Gastrocnemius medialis (tissue), 4 donors: ENCODE results near the gene RAD21L1. TPM values are rescaled to one million over a fixed set of nuclear protein-coding genes. Genes with fewer than 3 reads are reported as not detected.
"Not testable (repeated sequence)": the region's sequence is repeated elsewhere in the genome, so short reads cannot be mapped to it uniquely, and the experiment has no call there.

Experiments
- ATAC-seq, 2 donors: fragments of 150-250 bp; one replicate each; pipeline ENCODE4 v1.9.1; 2016
- DNase-seq, 2 donors: peaks; one replicate each; pipeline ENCODE4 v3.0.0-alpha.2; 2019
- H3K27ac ChIP-seq, 4 donors: fragments of 200-600 bp; sonication (generic); 1 replicate in 1 of 4; 2 replicates in 3 of 4; pipeline ENCODE4 v1.5.1; 2016 to 2018; ENCODE audit warnings: mild to moderate bottlenecking in 2 of 4, moderate library complexity in 1 of 4
- H3K27me3 ChIP-seq, 3 donors: fragments of 200-600 bp; sonication (generic) in 2 of 3; 1 replicate in 1 of 3; 2 replicates in 2 of 3; pipeline versions ENCODE4 v1.5.1 to v1.6.0; 2016 to 2019; ENCODE audit warnings: mild to moderate bottlenecking in 1 of 3, moderate library complexity in 1 of 3
- H3K36me3 ChIP-seq, 2 donors: fragments of 200-600 bp; sonication (generic) in 1 of 2; one replicate each; pipeline ENCODE4 v1.5.1; 2017 to 2018
- H3K4me1 ChIP-seq, 2 donors: fragments of 200-600 bp; sonication (generic) in 1 of 2; one replicate each; pipeline ENCODE4 v1.5.1; 2016 to 2017; ENCODE audit warnings: mild to moderate bottlenecking in 2 of 2
- H3K4me3 ChIP-seq, 4 donors: fragments of 200-600 bp; sonication (generic) in 3 of 4; 1 replicate in 1 of 4; 2 replicates in 3 of 4; pipeline ENCODE4 v1.5.1; 2016 to 2019; ENCODE audit warnings: mild to moderate bottlenecking in 2 of 4
- H3K9me3 ChIP-seq, 3 donors: fragments of 200-600 bp; sonication (generic) in 2 of 3; 1 replicate in 1 of 3; 2 replicates in 2 of 3; pipeline ENCODE4 v1.5.1; 2016 to 2019
- CTCF ChIP-seq, 5 experiments: fragments of 450-650 bp in 3 of 5; fragments of 200-600 bp in 2 of 5; sonication (generic) in 2 of 5; IDR thresholded peaks in 4 of 5; conservative IDR thresholded peaks in 1 of 5; 1 replicate in 4 of 5; 2 replicates in 1 of 5; pipeline ENCODE4 v1.5.1; 2016 to 2019; ENCODE audit warnings: antibody characterized with exemption in 5 of 5, mild to moderate bottlenecking in 3 of 5, moderate library complexity in 3 of 5
- POLR2A ChIP-seq, 2 donors: fragments of 450-650 bp; IDR thresholded peaks; one replicate each; pipeline ENCODE4 v1.6.1; 2017; ENCODE audit warnings: antibody characterized with exemption in 2 of 2, mild to moderate bottlenecking in 2 of 2, moderate library complexity in 2 of 2
- in situ Hi-C, 4 donors: fragments of 200-750 bp; cut with MboI; loops; one replicate each; pipeline versions ENCODE4 v1.15.0 to v1.8.0; 2017; ENCODE audit warnings: low sequenced_read_pairs in 4 of 4
- intact Hi-C: fragments of 100-400 bp; cut with DNase I; formaldehyde crosslinking; loops from one replicate; pipeline ENCODE4 v1.15.1; 2023; ENCODE audit warnings: low total_unique reads
- total RNA-seq, 4 donors: library from RNA; depleted of rRNA; stranded (reverse); fragments of >200 nt; gene quantifications; one replicate each; pipeline versions ENCODE4 v1.1.0 to v1.2.3, GENCODE V29; 2016

RAD21L1 gene
- total RNA-seq, 4 donors from 2014 or later, result 0.18 TPM; not detected in 3

GRCh38 chr20:1214838-1215261 lies 11.0 kb upstream of the RAD21L1 start:
- no peak for DNase-seq
- ATAC-seq, result no peak
- intact Hi-C loops, result loop anchor here (5.0 kb wide), 1 partner anchor 93 kb away; no protein-coding TSS in a partner anchor
- no peaks in the 10 kb centered on the region for H3K36me3 ChIP-seq
- H3K27ac ChIP-seq, result no peak overlapping the region
- H3K27me3 ChIP-seq, result peaks cover 0 to 3% (median 0%) of the 10 kb centered on the region in 3 donors
- TF ChIP-seq POLR2A (IDR thresholded peaks at IDR 0.05) (no peak), CTCF (IDR thresholded peaks at IDR 0.05 in 4 of 5, conservative IDR thresholded peaks at IDR 0.05 in 1 of 5) (no peak)
- no peak overlapping the region for H3K4me3 ChIP-seq
- H3K9me3 ChIP-seq, result no peaks in the 10 kb centered on the region
- in situ Hi-C loops, result loop anchor here in 3 of 4 donors (10.0 to 25.0 kb wide), 3 partner anchors 253 to 403 kb away; no protein-coding TSS in a partner anchor
- H3K4me1 ChIP-seq, result peaks cover 4 to 6% of the 10 kb centered on the region in 2 donors

- intact Hi-C loops, result no loop called here
- TF ChIP-seq POLR2A (IDR thresholded peaks at IDR 0.05), result no peak
- TF ChIP-seq CTCF (IDR thresholded peaks at IDR 0.05 in 4 of 5, conservative IDR thresholded peaks at IDR 0.05 in 1 of 5), result no peak
- Histone ChIP-seq H3K27me3 (peaks cover 0 to 3% (median 0%) of the 10 kb centered on the region in 3 donors), H3K4me3 (no peak overlapping the region), H3K4me1 (peaks cover 4 to 6% of the 10 kb centered on the region in 2 donors), H3K9me3 (no peaks in the 10 kb centered on the region), H3K27ac (no peak overlapping the region), H3K36me3 (no peaks in the 10 kb centered on the region)
- DNase-seq (no peak), ATAC-seq (no peak)
- in situ Hi-C loops, result loop anchor here in 3 of 4 donors (10.0 to 25.0 kb wide), 3 partner anchors 253 to 403 kb away; no protein-coding TSS in a partner anchor
These were observed 10.3 kb upstream of the RAD21L1 start for GRCh38 chr20:1215386-1216170.

- ATAC-seq, H3K9me3 ChIP-seq, DNase-seq, H3K27me3 ChIP-seq, H3K4me3 ChIP-seq, H3K36me3 ChIP-seq, intact Hi-C loops, H3K27ac ChIP-seq, H3K4me1 ChIP-seq: not testable (repeated sequence)
- in situ Hi-C loops, result loop anchor here in 3 of 4 donors (10.0 to 25.0 kb wide), 3 partner anchors 254 to 404 kb away; no protein-coding TSS in a partner anchor
These were observed 9.1 kb upstream of the RAD21L1 start for GRCh38 chr20:1216527-1217427.

GRCh38 chr20:1222750-1223149 lies 3.1 kb upstream of the RAD21L1 start:
- ATAC-seq, result not testable (repeated sequence)
- in situ Hi-C loops, result loop anchor here in 3 of 4 donors (25.0 kb wide), 2 partner anchors 260 to 410 kb away; no protein-coding TSS in a partner anchor

GRCh38 chr20:1224205-1224890 lies 1.5 kb upstream of the RAD21L1 start:
- H3K4me1 ChIP-seq, result peaks cover 0 to 11% of the 10 kb centered on the region in 2 donors
- ATAC-seq (no peak), DNase-seq (no peak)
- no peak overlapping the region for H3K4me3 ChIP-seq
- H3K36me3 ChIP-seq, result no peaks in the 10 kb centered on the region
- in situ Hi-C loops, result loop anchor here in 3 of 4 donors (25.0 kb wide), 2 partner anchors 262 to 412 kb away; no protein-coding TSS in a partner anchor
- intact Hi-C loops, result no loop called here
- peaks cover 9 to 27% (median 14%) of the 10 kb centered on the region in 3 donors for H3K27me3 ChIP-seq
- no peak overlapping the region for H3K27ac ChIP-seq
- TF ChIP-seq CTCF (IDR thresholded peaks at IDR 0.05 in 4 of 5, conservative IDR thresholded peaks at IDR 0.05 in 1 of 5), result no peak
- TF ChIP-seq POLR2A (IDR thresholded peaks at IDR 0.05), result no peak
- H3K9me3 ChIP-seq, result no peaks in the 10 kb centered on the region

More at GRCh38 chr20:1222750-1223149, 3.1 kb upstream of the RAD21L1 start:
- H3K9me3 ChIP-seq, DNase-seq, H3K27ac ChIP-seq, H3K4me3 ChIP-seq, intact Hi-C loops, H3K36me3 ChIP-seq: not testable (repeated sequence)
- peaks cover 7 to 18% (median 9%) of the 10 kb centered on the region in 3 donors for H3K27me3 ChIP-seq
- H3K4me1 ChIP-seq, result peaks cover 0 to 11% of the 10 kb centered on the region in 2 donors
